ENCODE data around the gene STK24. TPM values are rescaled to one million over a fixed set of nuclear protein-coding genes. Genes with fewer than 3 reads are reported as not detected.

The STK24 gene
- total RNA-seq, 1 donor from 2014 or later = 168 TPM

- DNase-seq (ENCODE audit: low read depth) (no peak), FAIRE-seq (no peak)
- Histone ChIP-seq H3K4me3 (ENCODE audit: low read depth, low read length) (no peak overlapping the region), H3K27me3 (ENCODE audit: control insufficient read depth, insufficient read depth, low read length) (no peaks in the 10 kb centered on the region), H3K36me3 (ENCODE audit: control insufficient read depth, insufficient read depth, low read length) (peaks cover 39% of the 10 kb centered on the region)
- no peak for TF ChIP-seq CTCF (IDR thresholded peaks at IDR 0.05; ENCODE audit: insufficient read depth, low read length, severe bottlenecking)
Measured at GRCh38 chr13:98468929-98469328, 108.0 kb downstream of the STK24 start.

- no peak for TF ChIP-seq CTCF (IDR thresholded peaks at IDR 0.05; ENCODE audit: insufficient read depth, low read length, severe bottlenecking)
- no peaks in the 10 kb centered on the region for H3K27me3 ChIP-seq (ENCODE audit: control insufficient read depth, insufficient read depth, low read length)
- no peak overlapping the region for H3K4me3 ChIP-seq (ENCODE audit: low read depth, low read length)
- H3K36me3 ChIP-seq (ENCODE audit: control insufficient read depth, insufficient read depth, low read length) = peaks cover 38% of the 10 kb centered on the region
- FAIRE-seq (no peak), DNase-seq (ENCODE audit: low read depth) (no peak)
Measured at GRCh38 chr13:98468361-98468760, 108.5 kb downstream of the STK24 start.

GRCh38 chr13:98467263-98467985, 109.5 kb downstream of the STK24 start:
- no peak for TF ChIP-seq CTCF (IDR thresholded peaks at IDR 0.05; ENCODE audit: insufficient read depth, low read length, severe bottlenecking)
- Histone ChIP-seq H3K36me3 (ENCODE audit: control insufficient read depth, insufficient read depth, low read length) (peaks cover 44% of the 10 kb centered on the region), H3K4me3 (ENCODE audit: low read depth, low read length) (no peak overlapping the region), H3K27me3 (ENCODE audit: control insufficient read depth, insufficient read depth, low read length) (no peaks in the 10 kb centered on the region)
- FAIRE-seq = peak; percentile 40
- DNase-seq (ENCODE audit: low read depth) = no peak

- no peak overlapping the region for H3K4me3 ChIP-seq (ENCODE audit: low read depth, low read length)
- H3K36me3 ChIP-seq (ENCODE audit: control insufficient read depth, insufficient read depth, low read length) = peaks cover 46% of the 10 kb centered on the region
- FAIRE-seq = peak; percentile 55
- no peaks in the 10 kb centered on the region for H3K27me3 ChIP-seq (ENCODE audit: control insufficient read depth, insufficient read depth, low read length)
- DNase-seq (ENCODE audit: low read depth) = peak; percentile 67
- peak; percentile 71 for TF ChIP-seq CTCF (IDR thresholded peaks at IDR 0.05; ENCODE audit: insufficient read depth, low read length, severe bottlenecking)
Measured at GRCh38 chr13:98466634-98467236, 110.2 kb downstream of the STK24 start.

- no peak for TF ChIP-seq CTCF (IDR thresholded peaks at IDR 0.05; ENCODE audit: insufficient read depth, low read length, severe bottlenecking)
- FAIRE-seq (no peak), DNase-seq (ENCODE audit: low read depth) (no peak)
- Histone ChIP-seq H3K36me3 (ENCODE audit: control insufficient read depth, insufficient read depth, low read length) (peaks cover 51% of the 10 kb centered on the region), H3K27me3 (ENCODE audit: control insufficient read depth, insufficient read depth, low read length) (no peaks in the 10 kb centered on the region), H3K4me3 (ENCODE audit: low read depth, low read length) (no peak overlapping the region)
Measured at GRCh38 chr13:98462946-98463345, 114.0 kb downstream of the STK24 start.
